D341Med (cell line): Measurements from ENCODE around the gene CAVIN3.

ENCODE experiments used
- DNase-seq: peaks from one replicate; pipeline ENCODE4 v3.0.0; 2012; ENCODE audit warnings: low spot score

The CAVIN3 gene, protein sequence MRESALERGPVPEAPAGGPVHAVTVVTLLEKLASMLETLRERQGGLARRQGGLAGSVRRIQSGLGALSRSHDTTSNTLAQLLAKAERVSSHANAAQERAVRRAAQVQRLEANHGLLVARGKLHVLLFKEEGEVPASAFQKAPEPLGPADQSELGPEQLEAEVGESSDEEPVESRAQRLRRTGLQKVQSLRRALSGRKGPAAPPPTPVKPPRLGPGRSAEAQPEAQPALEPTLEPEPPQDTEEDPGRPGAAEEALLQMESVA

DNA sequence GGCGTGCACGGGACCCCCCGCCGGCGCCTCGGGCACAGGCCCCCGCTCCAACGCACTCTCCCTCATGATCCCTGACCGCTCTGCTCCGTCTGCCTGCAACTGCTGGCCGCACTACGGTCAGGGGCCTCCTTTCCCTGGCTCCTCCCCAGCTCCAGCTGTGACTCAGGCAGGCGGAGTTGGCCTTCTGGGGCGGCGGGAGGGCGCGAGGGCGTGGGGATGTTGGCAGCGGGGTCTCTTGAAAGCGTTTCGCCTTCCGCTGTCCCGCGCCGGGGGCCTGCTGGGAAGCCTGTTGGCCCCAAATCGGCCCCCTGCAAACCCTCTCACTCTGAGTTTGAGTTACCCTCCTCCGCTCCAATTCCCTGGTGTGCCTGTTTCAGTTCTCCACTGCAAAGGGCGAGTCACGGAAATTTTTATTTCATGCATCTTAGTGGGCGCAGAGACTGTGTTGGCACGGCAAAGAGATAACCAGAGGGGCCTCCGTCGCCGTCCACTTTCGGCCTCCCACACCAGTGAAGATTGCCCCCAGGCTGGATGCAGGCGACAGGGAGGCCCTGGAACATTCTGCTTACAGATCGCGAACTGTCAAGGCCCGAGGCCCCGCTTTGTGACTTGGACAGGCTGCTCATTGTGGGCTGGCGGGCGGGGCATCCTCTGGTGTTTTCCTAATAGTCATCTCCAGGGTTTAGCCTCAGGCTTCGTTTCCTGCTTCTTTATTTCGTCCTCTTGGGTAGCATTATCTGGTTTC, at the start of gene CAVIN3:
TSS of gene CAVIN3 (minus strand) at position 91 of the 745 bp plus-strand sequence. CDS start at position 66, 25 bp downstream.
- DNase-seq = no peak

DNA sequence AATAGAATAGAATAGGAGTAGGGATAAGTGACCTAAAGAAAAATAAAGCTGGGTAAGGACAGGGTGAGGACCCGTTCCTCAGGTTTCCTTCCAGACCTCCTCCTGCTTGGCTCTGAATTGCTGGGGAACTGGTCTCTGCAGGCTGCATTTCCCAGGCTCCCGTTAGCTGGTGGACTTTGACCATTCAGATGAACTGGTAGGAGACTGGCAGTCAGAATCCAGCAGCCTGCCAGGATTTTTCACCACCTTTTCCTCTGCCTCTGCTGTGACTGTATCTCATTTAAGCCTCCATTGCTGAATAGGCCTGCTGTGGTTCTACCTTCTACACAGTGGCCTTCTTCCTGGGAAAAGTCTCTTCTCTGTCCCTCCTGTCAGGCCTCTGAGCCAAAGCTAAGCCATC, 45.4 kb upstream of the CAVIN3 start:
- no peak for DNase-seq

DNA sequence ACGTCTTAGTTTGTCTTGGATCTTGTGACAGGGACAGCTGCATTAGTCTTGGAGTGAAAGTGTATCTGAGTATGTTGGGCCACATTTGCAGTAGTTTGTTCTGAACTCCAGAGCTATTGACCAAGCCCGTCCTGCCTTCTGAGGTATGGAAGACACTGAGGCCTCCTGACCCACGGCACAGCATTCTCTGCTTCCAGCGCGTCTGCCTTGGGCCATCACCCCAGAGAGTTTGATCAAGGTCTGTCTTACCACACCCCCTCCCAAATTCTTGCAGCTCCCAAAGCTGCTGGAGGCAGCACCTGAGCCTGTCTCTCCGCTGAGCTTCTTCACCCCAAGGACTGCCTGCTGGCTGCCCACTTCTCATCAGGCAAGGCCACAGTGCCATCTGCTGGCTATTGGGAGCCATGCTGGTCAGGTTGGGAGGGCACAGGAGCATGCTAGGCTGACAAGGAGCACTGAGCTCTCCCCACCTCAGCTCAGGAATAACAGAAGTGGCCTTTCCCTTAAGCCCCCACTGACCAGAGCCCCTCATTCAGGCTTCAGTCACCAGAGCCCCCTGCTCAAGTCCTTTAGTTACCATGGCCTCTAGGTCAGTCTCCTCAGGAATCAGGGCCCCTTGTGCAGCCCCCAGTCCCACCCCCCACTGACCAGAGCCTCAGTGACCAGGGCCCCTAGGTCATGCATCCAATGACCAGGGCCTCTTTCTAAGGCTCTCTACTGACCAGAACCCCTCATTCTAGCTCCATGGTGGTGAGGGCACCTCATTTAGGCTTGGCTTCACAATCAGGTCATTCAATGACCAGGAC, 42.8 kb upstream of the CAVIN3 start:
- DNase-seq = peak; percentile 83

DNA sequence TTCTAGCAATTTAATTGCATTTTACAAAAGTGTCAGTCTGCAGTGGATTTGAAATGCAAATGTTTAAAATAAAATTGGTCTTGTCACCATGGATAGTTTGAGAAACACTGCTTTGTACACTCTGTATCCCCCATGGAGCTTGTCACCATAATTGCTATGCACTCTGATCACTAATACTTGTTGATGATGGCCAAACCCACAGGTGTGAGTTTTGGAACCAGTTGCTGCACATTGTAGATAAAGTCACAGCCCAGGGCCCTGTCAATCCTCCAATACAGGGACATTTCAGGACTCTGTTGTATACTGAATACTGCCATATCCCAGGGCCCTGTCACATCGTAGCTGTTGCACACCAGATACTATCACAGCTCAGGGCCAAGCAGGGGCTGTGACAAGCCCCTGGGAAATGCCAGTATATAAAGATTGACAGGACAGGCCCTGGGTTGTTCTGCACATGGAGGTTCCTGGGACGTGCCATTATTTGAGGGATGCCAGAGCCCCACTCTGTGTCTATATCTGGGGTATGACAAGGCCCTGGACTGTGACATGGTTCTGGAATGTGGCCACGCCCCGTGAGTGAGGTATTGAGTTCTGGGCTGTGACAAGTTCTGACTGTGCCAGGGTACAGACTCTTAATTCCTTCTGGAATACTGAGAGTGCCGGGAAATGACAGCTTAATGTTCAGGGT, 42.0 kb upstream of the CAVIN3 start:
- DNase-seq = no peak

GRCh38 chr11:6360183-6360582, 39.9 kb upstream of the CAVIN3 start:
- DNase-seq = no peak

- DNase-seq = no peak
These were observed 36.9 kb upstream of the CAVIN3 start for GRCh38 chr11:6357222-6357621.

- DNase-seq = no peak
These were observed 36.3 kb upstream of the CAVIN3 start for GRCh38 chr11:6356503-6357055.

- DNase-seq = no peak
These were observed 34.6 kb upstream of the CAVIN3 start for GRCh38 chr11:6354651-6355485.

DNA sequence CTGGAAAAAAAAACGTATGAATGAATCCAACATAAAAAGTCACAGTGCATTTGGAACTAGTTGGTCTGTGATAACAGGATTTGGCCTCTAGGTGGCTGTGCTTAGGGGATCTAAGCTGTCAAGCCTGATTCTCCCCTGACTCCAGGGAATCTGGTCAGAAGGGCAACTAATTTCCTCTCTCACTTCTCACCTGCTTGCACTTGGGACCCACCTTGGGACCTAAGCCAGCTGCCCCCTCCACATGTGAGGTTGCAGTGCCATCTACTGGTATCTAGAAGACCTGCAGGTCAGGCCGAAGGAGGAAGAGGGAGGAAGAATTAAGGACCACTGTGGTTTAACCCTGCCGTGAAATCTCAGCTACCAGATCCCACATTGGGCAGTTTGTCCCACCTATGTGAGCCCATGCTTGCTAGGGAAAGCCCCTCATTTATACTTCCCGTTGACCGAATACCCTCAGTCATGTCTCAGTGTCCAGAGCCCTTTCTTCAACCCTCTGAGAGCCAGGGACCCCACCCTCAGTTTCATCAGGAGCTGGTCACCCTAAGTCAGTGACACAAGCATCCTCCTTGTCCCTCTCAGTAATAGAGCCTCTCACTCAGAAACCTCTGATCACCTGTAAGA, 33.2 kb upstream of the CAVIN3 start:
- peak; percentile 70 for DNase-seq

- no peak for DNase-seq
These were observed 31.6 kb upstream of the CAVIN3 start for GRCh38 chr11:6351782-6352382.

GRCh38 chr11:6350486-6350885, 30.2 kb upstream of the CAVIN3 start:
- no peak for DNase-seq

DNA sequence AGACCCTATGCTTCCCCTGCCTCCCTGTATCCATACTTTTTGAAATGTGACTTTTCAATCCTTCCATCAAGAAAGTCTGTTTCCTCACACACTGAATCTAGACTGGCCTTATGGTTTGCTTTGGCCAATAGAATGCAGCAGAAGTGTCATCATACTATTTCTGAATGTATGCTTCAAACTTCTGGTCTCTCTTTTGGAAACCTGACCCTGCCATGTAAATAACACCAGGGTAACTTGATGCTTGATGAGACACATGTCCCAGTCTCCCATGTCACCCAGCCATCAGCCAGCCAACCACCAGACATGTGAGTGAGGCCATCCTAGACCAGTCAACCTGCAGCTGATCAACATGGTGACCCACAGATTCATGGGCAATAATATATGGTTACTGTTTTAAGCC, 29.7 kb upstream of the CAVIN3 start:
- DNase-seq = no peak

DNA sequence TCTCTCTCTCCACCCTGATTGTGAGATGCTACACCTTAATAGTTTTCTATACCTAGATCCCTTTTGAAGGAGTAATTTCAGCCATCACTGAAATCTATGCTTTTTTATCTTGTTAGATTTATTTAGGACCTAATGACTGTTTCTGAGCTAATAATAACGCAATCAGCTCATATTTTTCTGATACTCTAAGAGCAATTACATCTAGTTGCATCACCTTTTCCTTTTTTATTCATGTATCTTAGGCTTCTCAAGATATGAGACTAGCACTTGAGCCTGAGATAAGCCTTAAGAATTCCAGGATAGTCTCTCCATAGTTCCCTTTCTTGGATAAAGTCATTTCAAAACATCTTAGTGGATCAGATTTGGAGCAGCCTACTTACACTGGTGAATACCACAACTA, 25.1 kb upstream of the CAVIN3 start:
- no peak for DNase-seq

DNA sequence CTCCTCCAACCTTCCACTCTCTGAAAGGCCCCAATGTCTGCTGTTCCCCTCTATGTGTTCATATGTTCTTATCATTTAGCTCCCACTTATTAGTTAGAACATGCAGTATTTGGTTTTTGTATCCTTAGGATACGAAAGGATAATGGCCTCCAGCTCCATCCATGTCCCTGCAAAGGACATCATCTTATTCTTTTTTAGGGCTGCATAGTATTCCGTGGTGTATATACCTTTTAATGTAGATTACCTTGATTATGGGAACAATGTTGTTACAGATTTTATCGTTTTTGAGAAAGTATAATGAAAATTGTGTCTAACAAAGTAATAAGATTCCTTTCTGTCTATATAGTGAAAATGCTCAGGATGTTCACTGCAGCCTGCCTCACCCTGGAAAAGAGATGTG, 16.0 kb upstream of the CAVIN3 start:
- no peak for DNase-seq

DNA sequence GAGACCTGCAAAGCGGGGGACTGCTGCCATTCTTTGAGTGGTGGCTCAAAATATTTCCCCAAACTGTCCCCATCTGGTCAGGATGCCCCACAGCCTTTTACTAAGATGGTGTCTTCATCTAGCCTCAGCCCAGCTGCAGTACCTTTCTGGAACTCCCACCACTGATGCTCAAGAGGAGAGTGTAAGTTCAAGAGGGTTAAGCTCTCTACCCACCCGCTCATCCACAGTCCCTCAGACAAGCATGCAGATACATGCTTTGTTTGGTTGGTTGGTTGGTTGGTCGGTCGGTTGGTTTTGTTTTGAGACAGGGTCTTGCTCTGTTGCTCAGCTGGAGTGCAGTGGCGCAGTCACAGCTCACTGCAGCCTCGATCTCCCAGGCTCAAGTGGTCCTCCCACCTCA, 14.5 kb upstream of the CAVIN3 start:
- no peak for DNase-seq

- DNase-seq = no peak
These were observed 12.8 kb upstream of the CAVIN3 start for GRCh38 chr11:6333095-6333494.

- no peak for DNase-seq
These were observed 11.8 kb upstream of the CAVIN3 start for GRCh38 chr11:6332066-6332465.

GRCh38 chr11:6328321-6328720, 8.0 kb upstream of the CAVIN3 start:
- DNase-seq = no peak

DNA sequence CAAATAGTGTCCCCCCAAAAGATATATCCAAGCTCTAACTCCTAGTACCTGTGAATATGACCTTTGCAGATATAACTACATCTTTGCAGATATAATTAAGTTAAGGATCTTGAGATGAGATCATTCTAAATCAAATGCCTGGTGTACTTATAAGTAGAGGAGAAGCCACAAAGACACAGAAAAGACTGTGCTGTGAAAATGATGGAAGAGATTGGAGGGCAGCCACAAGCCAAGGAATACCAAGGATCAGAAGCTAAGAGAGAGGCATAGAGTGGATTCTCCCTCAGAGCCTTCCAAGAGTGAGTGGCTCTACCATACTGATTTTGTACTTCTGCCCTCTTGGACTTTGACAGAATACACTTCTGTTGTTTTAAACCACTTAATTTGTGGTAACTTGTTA, 7.5 kb upstream of the CAVIN3 start:
- DNase-seq = no peak

- no peak for DNase-seq
These were observed 6.7 kb upstream of the CAVIN3 start for GRCh38 chr11:6326985-6327384.
